Loucy (cell line): ENCODE measurements around the gene CELA2B.

Source experiments
- EZH2phosphoT487 ChIP-seq: fragments of 200-600 bp; IDR thresholded peaks from 2 replicates; pipeline ENCODE4 v1.6.1; 2018; ENCODE audit warnings: antibody characterized with exemption, mild to moderate bottlenecking, moderate library complexity, borderline replicate concordance
- TF ChIP-seq, protein P1 (sequence below): fragments of 200-600 bp; sonication (generic); conservative IDR thresholded peaks from 2 replicates; pipeline ENCODE4 v1.5.1; 2014; ENCODE audit warnings: mild to moderate bottlenecking, antibody characterized with exemption, low read length

DNA sequence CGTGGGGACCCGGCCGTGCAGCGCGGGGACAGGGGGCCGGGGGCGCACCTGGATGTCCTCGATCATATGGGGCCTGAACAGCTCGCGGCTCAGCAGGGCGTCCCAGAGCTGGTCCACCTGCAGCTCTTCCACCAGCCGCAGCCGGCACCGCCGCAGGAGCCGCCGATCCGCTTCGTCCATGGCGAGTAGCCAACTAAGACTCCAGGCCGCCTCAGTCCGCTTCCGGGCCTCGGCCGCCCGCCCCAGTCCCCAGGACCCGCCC is 48.0 kb downstream of the CELA2B start, which contains the start of gene CASP9:
- TF ChIP-seq, protein P1, sequence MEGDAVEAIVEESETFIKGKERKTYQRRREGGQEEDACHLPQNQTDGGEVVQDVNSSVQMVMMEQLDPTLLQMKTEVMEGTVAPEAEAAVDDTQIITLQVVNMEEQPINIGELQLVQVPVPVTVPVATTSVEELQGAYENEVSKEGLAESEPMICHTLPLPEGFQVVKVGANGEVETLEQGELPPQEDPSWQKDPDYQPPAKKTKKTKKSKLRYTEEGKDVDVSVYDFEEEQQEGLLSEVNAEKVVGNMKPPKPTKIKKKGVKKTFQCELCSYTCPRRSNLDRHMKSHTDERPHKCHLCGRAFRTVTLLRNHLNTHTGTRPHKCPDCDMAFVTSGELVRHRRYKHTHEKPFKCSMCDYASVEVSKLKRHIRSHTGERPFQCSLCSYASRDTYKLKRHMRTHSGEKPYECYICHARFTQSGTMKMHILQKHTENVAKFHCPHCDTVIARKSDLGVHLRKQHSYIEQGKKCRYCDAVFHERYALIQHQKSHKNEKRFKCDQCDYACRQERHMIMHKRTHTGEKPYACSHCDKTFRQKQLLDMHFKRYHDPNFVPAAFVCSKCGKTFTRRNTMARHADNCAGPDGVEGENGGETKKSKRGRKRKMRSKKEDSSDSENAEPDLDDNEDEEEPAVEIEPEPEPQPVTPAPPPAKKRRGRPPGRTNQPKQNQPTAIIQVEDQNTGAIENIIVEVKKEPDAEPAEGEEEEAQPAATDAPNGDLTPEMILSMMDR, result no peak
- no peak for TF ChIP-seq EZH2phosphoT487
